ENCODE results near the gene KLHL1. TPM values are rescaled to one million over a fixed set of nuclear protein-coding genes. Genes with fewer than 3 reads are reported as not detected.

The KLHL1 gene
- total RNA-seq, 1 donor from 2014 or later, result not detected

DNA sequence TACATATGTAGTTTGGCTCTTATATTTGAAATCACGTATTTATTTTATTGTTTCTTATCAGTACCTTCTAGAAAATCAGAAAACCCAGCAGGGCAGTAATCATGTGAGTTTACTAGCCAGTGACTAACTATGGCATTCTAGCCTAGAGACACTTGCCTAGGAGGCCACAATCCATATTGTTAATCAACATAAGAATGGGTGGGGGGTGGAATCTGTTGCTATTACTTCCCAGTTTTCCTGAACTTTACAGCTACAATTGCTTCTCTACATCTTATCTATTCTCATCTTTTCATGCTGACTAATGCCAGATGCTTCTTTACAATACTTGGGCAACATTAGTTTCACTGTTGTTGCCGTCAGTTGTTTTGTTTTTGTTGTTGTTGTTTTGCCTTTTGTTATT, 19.3 kb downstream of the KLHL1 start:
- Histone ChIP-seq H3K4me1 (no peaks in the 10 kb centered on the region), H3K27ac (no peak overlapping the region), H3K27me3 (ENCODE audit: low read depth) (no peaks in the 10 kb centered on the region), H3K4me3 (no peak overlapping the region), H3K9me3 (no peaks in the 10 kb centered on the region), H3K36me3 (no peaks in the 10 kb centered on the region)
- TF ChIP-seq CTCF (IDR thresholded peaks at IDR 0.05), result no peak
- intact Hi-C loops (cut with DNase I), result no loop called here
- DNase-seq (no peak), ATAC-seq (no peak)

- no peaks in the 10 kb centered on the region for H3K36me3 ChIP-seq
- no peak overlapping the region for H3K27ac ChIP-seq
- H3K27me3 ChIP-seq (ENCODE audit: low read depth), result no peaks in the 10 kb centered on the region
- no peak for ATAC-seq
- TF ChIP-seq CTCF (IDR thresholded peaks at IDR 0.05), result no peak
- intact Hi-C loops (cut with DNase I), result no loop called here
- no peaks in the 10 kb centered on the region for H3K4me1 ChIP-seq
- no peak overlapping the region for H3K4me3 ChIP-seq
- no peaks in the 10 kb centered on the region for H3K9me3 ChIP-seq
- DNase-seq, result no peak
Observed at GRCh38 chr13:70087247-70087646, 21.0 kb downstream of the KLHL1 start.

- no peaks in the 10 kb centered on the region for H3K4me1 ChIP-seq
- H3K27me3 ChIP-seq (ENCODE audit: low read depth), result no peaks in the 10 kb centered on the region
- DNase-seq, result no peak
- H3K27ac ChIP-seq, result no peak overlapping the region
- no peaks in the 10 kb centered on the region for H3K36me3 ChIP-seq
- no peaks in the 10 kb centered on the region for H3K9me3 ChIP-seq
- ATAC-seq, result no peak
- H3K4me3 ChIP-seq, result no peak overlapping the region
- TF ChIP-seq CTCF (IDR thresholded peaks at IDR 0.05), result no peak
- intact Hi-C loops (cut with DNase I), result no loop called here
Observed at GRCh38 chr13:70080012-70080411, 28.2 kb downstream of the KLHL1 start.

DNA sequence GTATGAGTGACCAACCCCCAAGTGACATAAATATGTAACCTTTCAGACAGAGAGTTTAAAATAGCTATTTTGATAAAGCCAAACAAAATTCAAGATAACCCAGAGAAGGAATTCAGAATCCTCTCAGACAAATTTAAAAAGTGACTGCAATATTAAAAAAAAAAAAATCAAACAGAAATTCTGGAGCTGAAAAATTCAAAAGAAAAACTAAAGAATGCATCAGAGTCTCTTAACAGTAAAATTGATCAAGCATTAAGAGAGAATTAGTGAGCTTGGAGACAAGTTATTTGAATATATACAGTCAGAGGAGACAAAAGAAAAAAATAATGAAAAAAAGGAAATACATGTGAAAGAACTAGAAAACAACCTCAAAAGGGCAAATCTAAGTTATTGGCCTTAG, 53.7 kb downstream of the KLHL1 start:
- DNase-seq, result no peak
- H3K4me1 ChIP-seq, result no peaks in the 10 kb centered on the region
- no peaks in the 10 kb centered on the region for H3K9me3 ChIP-seq
- no peaks in the 10 kb centered on the region for H3K27me3 ChIP-seq (ENCODE audit: low read depth)
- no peak overlapping the region for H3K4me3 ChIP-seq
- no peak overlapping the region for H3K27ac ChIP-seq
- no peak for ATAC-seq
- intact Hi-C loops (cut with DNase I), result no loop called here
- no peaks in the 10 kb centered on the region for H3K36me3 ChIP-seq
- no peak for TF ChIP-seq CTCF (IDR thresholded peaks at IDR 0.05)

- Histone ChIP-seq H3K4me1 (no peaks in the 10 kb centered on the region), H3K4me3 (no peak overlapping the region), H3K9me3 (no peaks in the 10 kb centered on the region), H3K36me3 (no peaks in the 10 kb centered on the region), H3K27ac (no peak overlapping the region), H3K27me3 (ENCODE audit: low read depth) (no peaks in the 10 kb centered on the region)
- TF ChIP-seq CTCF (IDR thresholded peaks at IDR 0.05), result no peak
- no peak for DNase-seq
- ATAC-seq, result no peak
- intact Hi-C loops (cut with DNase I), result no loop called here
Observed at GRCh38 chr13:70051531-70051930, 56.7 kb downstream of the KLHL1 start.

DNA sequence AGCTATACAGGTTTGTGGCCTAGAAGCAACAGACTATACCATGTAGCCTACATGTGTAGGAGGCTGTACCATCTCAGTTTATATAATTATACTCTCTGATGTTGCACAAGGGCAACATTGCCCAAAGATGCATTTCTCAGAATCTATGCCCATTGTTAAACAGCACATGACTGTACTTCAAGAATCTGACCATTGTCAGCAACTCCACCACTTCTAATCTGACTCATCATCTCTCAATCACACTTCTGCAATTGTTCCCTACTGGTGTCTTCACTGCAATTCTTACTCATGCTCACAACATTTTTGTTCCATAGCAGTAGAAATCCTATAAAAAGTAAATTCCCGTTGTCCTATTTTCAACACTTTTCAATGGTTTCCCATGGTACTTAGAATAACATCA, 64.6 kb downstream of the KLHL1 start:
- no peak overlapping the region for H3K27ac ChIP-seq
- intact Hi-C loops (cut with DNase I), result no loop called here
- no peaks in the 10 kb centered on the region for H3K9me3 ChIP-seq
- ATAC-seq (no peak), DNase-seq (no peak)
- no peaks in the 10 kb centered on the region for H3K4me1 ChIP-seq
- TF ChIP-seq CTCF (IDR thresholded peaks at IDR 0.05), result no peak
- no peak overlapping the region for H3K4me3 ChIP-seq
- no peaks in the 10 kb centered on the region for H3K36me3 ChIP-seq
- no peaks in the 10 kb centered on the region for H3K27me3 ChIP-seq (ENCODE audit: low read depth)

Data from lower lobe of right lung (tissue), 2 donors.